TTC549 (cell line): ENCODE measurements around the gene CD53.
"Not testable (repeated sequence)": the region's sequence is repeated elsewhere in the genome, so short reads cannot be mapped to it uniquely, and the experiment has no call there.

ENCODE experiments used
- FAIRE-seq: peaks from 2 replicates; lab custom pipeline; 2012; peaks lifted over from hg19 to GRCh38; lab: Jason Lieb, UNC

Gene CD53

DNA sequence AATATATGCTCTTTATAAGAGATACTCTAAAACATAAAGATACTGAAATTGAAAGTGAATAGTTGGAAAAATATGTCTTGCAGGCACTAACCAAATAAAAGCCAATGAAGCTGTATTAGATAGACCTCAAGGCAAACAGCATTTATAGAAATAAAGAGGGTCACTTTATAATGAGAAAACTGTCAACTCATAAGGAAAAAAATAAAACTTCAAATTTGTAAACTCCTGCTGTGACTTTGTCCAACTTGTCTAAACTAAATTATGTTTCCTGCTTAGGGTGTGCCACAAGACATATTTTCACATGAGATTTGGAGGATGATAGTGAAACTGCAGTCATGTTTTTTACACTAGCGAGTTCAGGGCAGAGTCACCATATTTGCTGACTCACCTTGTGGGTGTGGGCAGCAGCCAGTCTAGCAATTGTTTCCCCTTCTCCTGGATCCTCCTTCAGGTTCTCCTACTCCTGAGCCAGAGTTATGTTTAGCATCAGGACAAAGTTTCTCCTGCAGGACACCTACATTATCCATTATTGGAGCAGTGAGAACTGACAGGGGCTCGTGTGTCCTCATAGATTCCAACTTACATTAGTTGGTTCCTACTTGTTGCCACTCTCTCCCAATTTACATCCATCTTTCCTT, 43.8 kb downstream of the CD53 start:
- FAIRE-seq = no peak

DNA sequence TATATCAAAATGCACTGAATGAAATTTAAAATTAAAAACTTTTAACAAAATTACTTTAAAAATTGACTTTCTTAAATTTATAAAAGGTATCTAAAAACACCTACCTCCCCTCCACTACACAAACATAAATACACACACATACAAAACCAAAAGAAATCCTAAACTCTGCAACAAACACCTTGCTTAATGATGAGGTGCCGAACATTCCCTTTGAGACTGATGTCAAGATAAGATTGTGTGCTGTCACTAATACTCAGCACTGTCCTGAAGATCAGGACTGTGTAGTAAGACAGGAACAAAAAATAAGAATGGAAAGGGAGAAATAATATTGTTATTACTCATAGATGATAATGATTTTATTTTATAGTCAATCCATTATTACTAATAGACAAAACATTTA, 45.1 kb downstream of the CD53 start:
- FAIRE-seq = no peak

DNA sequence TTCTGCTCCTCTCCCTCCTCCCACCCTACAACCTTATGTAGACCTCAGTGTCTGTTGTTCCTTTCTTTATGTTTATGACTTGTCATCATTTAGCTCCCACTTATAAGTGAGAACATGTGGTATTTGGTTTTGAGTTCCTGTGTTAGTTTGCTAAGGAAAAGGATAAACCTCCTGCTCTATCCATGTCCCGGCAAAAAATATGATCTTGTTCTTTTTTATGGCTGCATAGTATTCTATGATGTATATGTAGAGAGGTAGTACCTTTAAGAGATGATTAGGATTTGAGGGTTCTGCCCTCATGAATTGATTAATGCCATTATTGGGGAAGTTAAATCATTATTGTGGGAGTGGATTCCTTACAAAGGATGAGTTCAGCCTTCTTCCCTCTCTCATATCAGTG, 49.0 kb downstream of the CD53 start:
- FAIRE-seq = no peak

DNA sequence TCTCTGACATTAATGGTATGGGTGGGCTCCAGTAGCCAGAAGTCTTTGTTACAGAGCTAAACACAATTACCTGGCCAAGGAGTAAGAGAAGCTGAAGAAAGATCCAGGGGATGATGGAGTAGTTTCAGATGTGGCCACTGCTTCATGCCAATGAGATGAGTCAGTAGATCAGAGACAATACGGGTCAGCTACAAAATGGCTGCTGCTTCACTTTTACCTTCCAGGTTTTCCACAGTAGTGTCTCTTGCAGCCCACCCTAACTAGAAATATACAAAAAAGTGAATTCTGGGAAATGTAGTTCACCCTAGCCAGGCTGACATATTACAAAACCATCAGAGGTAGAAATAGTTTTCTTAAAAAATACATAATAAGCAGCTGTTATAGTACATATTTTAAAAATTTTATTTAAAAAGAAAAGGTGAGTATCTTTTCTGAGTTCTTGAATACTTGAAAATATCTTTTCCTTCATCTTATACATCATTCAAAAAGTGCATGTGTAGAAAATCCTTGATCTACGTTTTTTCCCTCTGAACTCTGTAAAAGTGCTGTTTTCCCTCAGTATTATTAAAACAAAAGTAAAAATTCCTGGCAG, 54.6 kb downstream of the CD53 start:
- FAIRE-seq = no peak

DNA sequence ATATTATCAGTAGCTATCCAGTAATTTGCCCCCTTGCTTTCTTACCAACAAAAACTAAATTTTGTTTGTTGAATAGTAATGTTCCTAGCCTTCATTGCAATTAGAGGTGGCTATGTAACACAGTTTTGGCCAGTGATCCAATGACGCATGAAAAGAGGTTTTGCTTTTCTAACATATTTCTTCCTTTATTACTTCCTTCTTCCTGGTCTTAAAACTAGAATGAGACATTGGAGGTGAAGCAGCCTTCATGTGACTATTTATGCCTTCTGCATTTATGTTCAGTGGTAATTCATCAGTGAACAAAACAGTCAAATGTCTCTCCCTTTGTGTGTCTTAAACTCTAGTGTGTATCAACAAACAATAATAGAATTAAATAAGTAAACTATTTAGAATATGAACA, 55.2 kb downstream of the CD53 start:
- FAIRE-seq = no peak

DNA sequence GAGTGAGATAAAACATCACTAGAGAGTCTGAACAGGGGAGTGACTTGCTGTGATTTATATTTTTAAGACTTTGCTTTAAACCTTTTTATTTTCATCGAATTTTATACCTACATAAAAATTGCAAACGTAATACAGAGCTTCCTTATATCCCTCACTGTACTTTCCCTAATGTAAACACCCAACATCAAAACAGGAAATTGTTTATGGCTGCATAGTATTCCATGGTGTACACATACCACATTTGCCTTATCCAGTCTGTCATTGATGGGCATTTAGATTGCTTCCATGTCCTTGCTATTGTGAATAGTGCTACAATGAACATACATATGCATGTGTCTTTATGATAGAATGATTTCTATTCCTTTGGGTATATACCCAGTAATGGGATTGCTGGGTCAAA, 56.0 kb downstream of the CD53 start:
- FAIRE-seq = no peak

DNA sequence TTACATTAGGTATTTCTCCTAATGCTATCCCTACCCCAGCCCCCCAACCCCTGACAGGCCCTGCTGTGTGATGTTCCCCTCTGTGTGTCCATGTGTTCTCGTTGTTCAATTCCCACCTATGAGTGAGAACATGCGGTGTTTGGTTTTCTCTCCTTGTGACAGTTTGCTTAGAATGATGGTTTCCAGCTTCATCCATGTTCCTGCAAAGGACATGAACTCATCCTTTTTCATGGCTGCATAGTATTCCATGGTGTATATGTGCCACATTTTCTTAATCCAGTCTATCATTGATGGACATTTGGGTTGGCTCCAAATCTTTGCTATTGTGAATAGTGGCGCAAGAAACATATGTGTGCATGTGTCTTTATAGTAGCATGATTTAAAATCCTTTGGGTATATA, 58.1 kb downstream of the CD53 start:
- FAIRE-seq = not testable (repeated sequence)

DNA sequence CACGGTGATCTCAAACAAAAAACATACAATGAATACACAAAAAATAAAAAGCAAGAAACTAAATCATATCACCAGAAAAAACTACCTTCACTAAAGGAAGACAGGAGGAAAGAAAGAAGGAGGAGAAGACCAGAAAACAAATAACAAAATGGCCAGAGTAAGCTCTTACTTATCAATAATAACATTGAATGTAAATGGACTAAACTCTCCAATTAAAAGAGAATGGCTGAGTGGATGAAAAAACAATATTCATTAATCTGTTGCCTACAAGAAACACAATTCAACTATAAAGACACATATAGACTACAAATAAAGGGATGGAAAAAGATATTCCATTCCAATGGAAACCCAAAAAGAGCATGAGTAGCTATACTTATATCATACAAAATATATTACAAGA, 63.6 kb downstream of the CD53 start:
- no peak for FAIRE-seq

DNA sequence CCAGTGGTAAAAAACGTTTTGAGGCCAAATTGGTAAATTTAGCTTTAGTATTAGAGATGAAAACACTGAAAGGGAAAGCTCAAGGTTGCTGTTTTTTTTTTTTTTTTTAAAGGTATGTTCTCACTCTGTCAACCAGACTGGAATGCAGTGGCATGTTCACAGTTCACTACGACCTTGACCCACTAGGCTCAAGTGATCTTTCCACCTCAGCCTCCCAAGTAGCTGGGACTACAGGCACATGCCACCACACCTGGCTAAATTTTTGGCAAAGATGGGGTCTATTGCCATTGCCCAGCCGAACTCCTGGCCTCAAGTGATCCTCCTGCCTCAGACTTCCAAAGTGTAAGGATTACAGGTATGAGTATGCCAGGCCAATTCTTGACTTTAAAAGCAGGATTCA, 71.9 kb downstream of the CD53 start:
- FAIRE-seq = no peak

DNA sequence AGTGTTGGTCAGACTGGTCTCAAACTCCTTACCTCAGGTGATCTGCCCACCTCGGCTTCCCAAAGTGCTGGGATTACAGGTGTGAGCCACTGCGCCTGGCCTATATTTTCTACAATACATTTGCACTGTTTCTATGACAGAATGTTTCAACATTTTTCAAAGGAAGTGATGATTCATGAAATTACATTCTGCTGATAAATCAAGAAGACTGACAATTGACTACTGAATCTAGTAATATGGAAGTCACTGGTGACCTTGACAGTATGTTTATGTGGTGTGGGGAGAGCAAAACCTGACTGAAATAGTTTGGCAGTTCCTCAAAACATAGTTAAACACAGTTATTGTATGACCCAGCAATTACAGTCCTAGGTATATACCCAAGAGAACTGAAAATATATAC, 72.7 kb downstream of the CD53 start:
- no peak for FAIRE-seq

DNA sequence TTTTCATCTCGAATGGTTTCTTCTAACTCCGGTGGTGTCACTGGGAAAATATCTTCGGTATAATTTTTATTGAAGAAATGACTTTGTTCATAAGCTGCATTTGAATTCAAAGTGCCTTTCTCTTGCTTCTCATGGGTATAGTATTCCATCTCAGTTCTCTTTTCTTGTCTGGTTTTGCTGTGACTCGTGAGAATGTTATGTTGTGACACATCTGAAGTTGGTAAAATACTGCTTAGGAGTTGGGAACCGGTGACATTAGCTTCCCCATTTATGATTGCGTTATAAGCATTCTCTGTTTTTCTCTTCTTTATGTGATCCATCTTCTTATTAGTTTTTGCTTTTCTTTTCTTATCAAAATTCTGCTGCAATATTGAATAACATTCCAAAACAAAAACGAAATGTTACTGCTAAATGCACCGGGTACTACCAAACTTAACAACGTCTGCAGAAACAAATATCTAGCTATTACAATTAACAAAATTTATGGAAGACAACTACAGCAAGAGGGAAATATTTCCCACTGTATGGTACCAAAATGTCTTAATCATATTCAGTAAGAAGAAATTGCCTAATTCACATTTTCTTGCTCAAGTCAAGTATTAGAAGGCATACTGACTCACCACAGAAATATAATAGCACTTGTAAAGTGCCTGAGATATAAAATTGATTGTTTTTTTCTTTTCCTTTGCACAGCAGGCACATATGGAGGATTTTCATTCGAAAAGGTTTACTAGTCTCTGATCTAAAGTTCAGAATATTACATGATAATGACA, 75.3 kb downstream of the CD53 start:
- FAIRE-seq = no peak
